Measurements from ENCODE around the gene RTCB. TPM values are rescaled to one million over a fixed set of nuclear protein-coding genes. Genes with fewer than 3 reads are reported as not detected.

RTCB gene
- polyA plus RNA-seq (112 and 121 TPM in 2 replicates), polyA minus RNA-seq (90.1 and 99.9 TPM in 2 replicates)

- H3K27me3 ChIP-seq (ENCODE audit: insufficient read depth, low read depth, low read length) = no peaks in the 10 kb centered on the region
- peak within 1 kb of the TSS; percentile 77 for H3K4me3 ChIP-seq (ENCODE audit: low read length)
- peaks cover 21% of the 10 kb centered on the region for H3K79me2 ChIP-seq (replicated peaks; ENCODE audit: insufficient read depth, low read length)
- H3K9me3 ChIP-seq (ENCODE audit: low read length) = no peaks in the 10 kb centered on the region
- H3K9me2 ChIP-seq (ENCODE audit: insufficient read depth, low read length) = no peaks in the 10 kb centered on the region
- H3K27ac ChIP-seq (ENCODE audit: low read length) = peak within 1 kb of the TSS; percentile 19
- peak within 1 kb of the TSS; percentile 93 for H3K4me2 ChIP-seq (ENCODE audit: low read length)
- H3K36me3 ChIP-seq (ENCODE audit: insufficient read depth, low read length) = peaks cover 10% of the 10 kb centered on the region
- H4K20me1 ChIP-seq (ENCODE audit: insufficient read depth) = no peaks in the 10 kb centered on the region
- H3K9ac ChIP-seq (ENCODE audit: low read length) = peak within 1 kb of the TSS; percentile 74
- no peaks in the 10 kb centered on the region for H3F3A ChIP-seq (ENCODE audit: insufficient read depth, low read length, poor library complexity, severe bottlenecking)
- TF ChIP-seq TAF1 (IDR thresholded peaks at IDR 0.05; ENCODE audit: low read depth) (no peak), RAD21 (conservative IDR thresholded peaks at IDR 0.05) (peak; percentile 46), SMC3 (conservative IDR thresholded peaks at IDR 0.05; ENCODE audit: poor library complexity) (peak; percentile 56), CTCF (IDR thresholded peaks at IDR 0.05; ENCODE audit: poor library complexity, severe bottlenecking) (no peak), POLR2AphosphoS5 (IDR thresholded peaks at IDR 0.05) (peak; percentile 76), EP300 (conservative IDR thresholded peaks at IDR 0.05; ENCODE audit: poor library complexity, severe bottlenecking) (no peak), REST (IDR thresholded peaks at IDR 0.05; ENCODE audit: borderline replicate concordance) (peak; percentile 36), EZH2 (IDR thresholded peaks at IDR 0.05; ENCODE audit: borderline replicate concordance, insufficient read depth, low read length, poor library complexity, severe bottlenecking) (no peak), MXI1 (conservative IDR thresholded peaks at IDR 0.05; ENCODE audit: poor library complexity, severe bottlenecking) (peak; percentile 95)
- H2AFZ ChIP-seq (ENCODE audit: low read depth, low read length) = peak within 1 kb of the TSS; percentile 18
These were observed at the start of gene RTCB for GRCh38 chr22:32411829-32412592. Gene RTCB, minus strand, starts transcription at chr22:32412247. Its CDS starts 91 bp downstream, at chr22:32412156.

GRCh38 chr22:32457031-32457430 is 45.0 kb upstream of the RTCB start:
- Histone ChIP-seq H3K4me2 (ENCODE audit: low read length) (no peak overlapping the region), H3K36me3 (ENCODE audit: insufficient read depth, low read length) (no peaks in the 10 kb centered on the region)

More at GRCh38 chr22:32457031-32457430, 45.0 kb upstream of the RTCB start:
- H3K27ac ChIP-seq (ENCODE audit: low read length) = no peak overlapping the region
- H3K79me2 ChIP-seq (replicated peaks; ENCODE audit: insufficient read depth, low read length) = no peaks in the 10 kb centered on the region
- H4K20me1 ChIP-seq (ENCODE audit: insufficient read depth) = no peaks in the 10 kb centered on the region
- no peak overlapping the region for H2AFZ ChIP-seq (ENCODE audit: low read depth, low read length)
- no peak for TF ChIP-seq SMC3 (conservative IDR thresholded peaks at IDR 0.05; ENCODE audit: poor library complexity)
- no peak overlapping the region for H3K9ac ChIP-seq (ENCODE audit: low read length)
- no peaks in the 10 kb centered on the region for H3K9me3 ChIP-seq (ENCODE audit: low read length)
- H3K27me3 ChIP-seq (ENCODE audit: insufficient read depth, low read depth, low read length) = no peaks in the 10 kb centered on the region
- no peaks in the 10 kb centered on the region for H3K9me2 ChIP-seq (ENCODE audit: insufficient read depth, low read length)
- no peaks in the 10 kb centered on the region for H3F3A ChIP-seq (ENCODE audit: insufficient read depth, low read length, poor library complexity, severe bottlenecking)
- no peak overlapping the region for H3K4me3 ChIP-seq (ENCODE audit: low read length)
